Smooth muscle cell (in vitro differentiated cells): ENCODE results near the gene FHIT. TPM values are rescaled to one million over a fixed set of nuclear protein-coding genes. Genes with fewer than 3 reads are reported as not detected.

ENCODE experiments used
- DNase-seq: peaks from one replicate; lab custom pipeline; 2025; ENCODE audit not compliant: unreplicated experiment; lab: John Stamatoyannopoulos, UW
- H2AFZ ChIP-seq: fragments of 200-600 bp; sonication (generic); 2 replicates; pipeline ENCODE4 v1.6.0; 2016; ENCODE audit warnings: antibody characterized with exemption, low read depth, mild to moderate bottlenecking
- H3F3A ChIP-seq: fragments of 200-600 bp; sonication (generic); 2 replicates; pipeline ENCODE4 v1.6.0; 2017; ENCODE audit warnings: antibody characterized with exemption, low read depth
- H3K27ac ChIP-seq: fragments of 200-600 bp; sonication (generic); 2 replicates; pipeline ENCODE4 v1.5.1; 2016; ENCODE audit warnings: low read depth, mild to moderate bottlenecking
- H3K27me3 ChIP-seq: fragments of 200-600 bp; sonication (generic); 2 replicates; pipeline ENCODE4 v1.6.1; 2016; ENCODE audit warnings: low read depth, mild to moderate bottlenecking
- H3K36me3 ChIP-seq: fragments of 200-600 bp; sonication (generic); 2 replicates; pipeline ENCODE4 v1.5.1; 2016; ENCODE audit warnings: low read depth
- H3K4me1 ChIP-seq: fragments of 200-600 bp; sonication (generic); 2 replicates; pipeline ENCODE4 v1.5.1; 2016; ENCODE audit warnings: low read depth
- H3K4me2 ChIP-seq: fragments of 200-600 bp; sonication (generic); 2 replicates; pipeline ENCODE4 v1.6.0; 2016; ENCODE audit warnings: mild to moderate bottlenecking
- H3K4me3 ChIP-seq: fragments of 200-600 bp; sonication (generic); 2 replicates; pipeline ENCODE4 v1.5.1; 2016; ENCODE audit warnings: mild to moderate bottlenecking
- H3K79me2 ChIP-seq: fragments of 200-600 bp; sonication (generic); 2 replicates; pipeline ENCODE4 v1.6.0; 2016; ENCODE audit warnings: low read depth, mild to moderate bottlenecking
- H3K9ac ChIP-seq: fragments of 200-600 bp; sonication (generic); 2 replicates; pipeline ENCODE4 v1.6.0; 2016; ENCODE audit warnings: low read depth
- H3K9me3 ChIP-seq: fragments of 200-600 bp; sonication (generic); replicated peaks from 2 replicates; pipeline ENCODE4 v1.5.1; 2016; ENCODE audit warnings: low read depth
- H4K20me1 ChIP-seq: fragments of 200-600 bp; sonication (generic); 2 replicates; pipeline ENCODE4 v1.6.0; 2016; ENCODE audit warnings: low read depth
- WGBS: methylation state at CpG from one replicate; pipeline ENCODE4 v1.1.7; 2016; ENCODE audit warnings: low lambda C conversion rate; 5-methylcytosine and 5-hydroxymethylcytosine counted together
- polyA plus RNA-seq: library from polyadenylated mRNA; unstranded; fragments of >200 nt; fragmentation: Nextera tagmentation; extraction: Ambion mirVana; gene quantifications from 2 replicates; pipeline ENCODE4 v1.2.1, GENCODE V29; 2016
- total RNA-seq: library from RNA; depleted of rRNA; stranded (reverse); fragments of >200 nt; gene quantifications from 2 replicates; pipeline ENCODE4 v1.2.3, GENCODE V29; 2014
- TF ChIP-seq, protein P1 (sequence below): fragments of 200-600 bp; sonication (generic); IDR thresholded peaks from 2 replicates; pipeline ENCODE4 v1.5.1; 2017; ENCODE audit warnings: borderline replicate concordance, mild to moderate bottlenecking, antibody characterized with exemption; ENCODE audit not compliant: insufficient read depth, poor library complexity, severe bottlenecking

Gene FHIT
- total and polyA plus RNA-seq, 2 experiments from 2014 or later: 5.9 to 6.7 TPM

DNA sequence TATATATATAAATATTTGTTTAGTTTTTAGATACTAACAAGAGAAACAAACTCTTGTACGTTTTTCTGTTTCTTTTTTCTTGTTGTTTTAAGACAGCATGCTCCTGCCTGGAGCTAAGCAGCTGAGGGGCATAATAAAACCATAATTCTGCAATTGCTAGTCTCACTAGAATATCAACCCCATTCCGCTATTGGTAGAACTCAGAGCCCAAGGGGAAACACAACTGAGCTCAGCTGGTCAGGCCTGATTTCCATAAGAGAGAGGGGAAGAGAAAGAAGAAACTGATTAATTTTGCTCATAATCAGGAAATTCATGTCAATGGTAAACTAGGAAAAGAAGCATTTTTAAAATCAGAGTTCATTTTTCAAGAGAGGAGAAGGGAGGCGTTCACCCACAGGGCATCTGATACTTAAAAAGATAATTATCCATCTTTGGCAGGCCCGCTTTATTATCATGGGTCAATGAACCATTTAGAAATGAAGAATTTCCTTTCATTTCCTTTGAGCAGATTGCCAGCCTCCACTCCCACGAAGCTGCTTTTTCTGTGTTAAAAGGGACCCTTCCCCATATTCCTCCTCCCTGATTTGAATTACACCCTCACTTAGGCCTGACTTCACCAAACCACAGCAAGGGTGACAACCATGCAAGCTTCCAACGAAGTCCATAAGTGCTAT, 1236.1 kb downstream of the FHIT start:
- DNase-seq: no peak
- 95% methylated on average over 6 of the region's 6 CpGs for WGBS
- Histone ChIP-seq H2AFZ (no peak overlapping the region), H3K4me1 (peaks cover 7% of the 10 kb centered on the region), H3K9me3 (no peaks in the 10 kb centered on the region), H3K9ac (no peak overlapping the region), H3K79me2 (no peaks in the 10 kb centered on the region), H3F3A (no peaks in the 10 kb centered on the region), H3K27me3 (no peaks in the 10 kb centered on the region), H3K4me3 (no peak overlapping the region), H3K36me3 (no peaks in the 10 kb centered on the region), H4K20me1 (no peaks in the 10 kb centered on the region), H3K4me2 (no peak overlapping the region), H3K27ac (no peak overlapping the region)
- TF ChIP-seq, protein P1, sequence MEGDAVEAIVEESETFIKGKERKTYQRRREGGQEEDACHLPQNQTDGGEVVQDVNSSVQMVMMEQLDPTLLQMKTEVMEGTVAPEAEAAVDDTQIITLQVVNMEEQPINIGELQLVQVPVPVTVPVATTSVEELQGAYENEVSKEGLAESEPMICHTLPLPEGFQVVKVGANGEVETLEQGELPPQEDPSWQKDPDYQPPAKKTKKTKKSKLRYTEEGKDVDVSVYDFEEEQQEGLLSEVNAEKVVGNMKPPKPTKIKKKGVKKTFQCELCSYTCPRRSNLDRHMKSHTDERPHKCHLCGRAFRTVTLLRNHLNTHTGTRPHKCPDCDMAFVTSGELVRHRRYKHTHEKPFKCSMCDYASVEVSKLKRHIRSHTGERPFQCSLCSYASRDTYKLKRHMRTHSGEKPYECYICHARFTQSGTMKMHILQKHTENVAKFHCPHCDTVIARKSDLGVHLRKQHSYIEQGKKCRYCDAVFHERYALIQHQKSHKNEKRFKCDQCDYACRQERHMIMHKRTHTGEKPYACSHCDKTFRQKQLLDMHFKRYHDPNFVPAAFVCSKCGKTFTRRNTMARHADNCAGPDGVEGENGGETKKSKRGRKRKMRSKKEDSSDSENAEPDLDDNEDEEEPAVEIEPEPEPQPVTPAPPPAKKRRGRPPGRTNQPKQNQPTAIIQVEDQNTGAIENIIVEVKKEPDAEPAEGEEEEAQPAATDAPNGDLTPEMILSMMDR: no peak

DNA sequence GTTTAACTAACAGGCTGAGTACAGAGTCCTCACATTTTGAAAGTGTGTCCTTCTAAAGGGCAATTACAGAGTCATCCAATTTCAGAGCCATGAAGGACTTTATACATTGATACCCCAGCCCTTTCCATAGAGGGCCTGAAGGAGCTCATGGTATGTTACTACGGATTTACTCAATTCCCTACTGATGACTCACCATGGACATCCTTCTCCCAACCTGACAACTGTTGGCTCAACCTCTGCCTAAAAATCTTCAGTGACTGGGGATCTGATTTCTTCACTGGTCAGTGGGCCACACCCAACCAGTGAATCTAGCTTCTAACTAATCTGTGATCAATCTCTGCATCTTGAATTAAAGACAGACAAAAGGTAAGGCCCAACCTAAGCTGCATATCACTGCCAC, 1238.0 kb downstream of the FHIT start:
- Histone ChIP-seq H3K4me3 (no peak overlapping the region), H3K9ac (no peak overlapping the region), H3K79me2 (no peaks in the 10 kb centered on the region), H3K4me1 (peaks cover 11% of the 10 kb centered on the region), H3F3A (no peaks in the 10 kb centered on the region), H3K27ac (no peak overlapping the region), H3K9me3 (no peaks in the 10 kb centered on the region), H3K4me2 (no peak overlapping the region), H3K36me3 (no peaks in the 10 kb centered on the region), H3K27me3 (no peaks in the 10 kb centered on the region), H2AFZ (no peak overlapping the region), H4K20me1 (no peaks in the 10 kb centered on the region)
- WGBS: 20% methylated on average over 1 of the region's 1 CpG
- TF ChIP-seq, protein P1: no peak
- no peak for DNase-seq

DNA sequence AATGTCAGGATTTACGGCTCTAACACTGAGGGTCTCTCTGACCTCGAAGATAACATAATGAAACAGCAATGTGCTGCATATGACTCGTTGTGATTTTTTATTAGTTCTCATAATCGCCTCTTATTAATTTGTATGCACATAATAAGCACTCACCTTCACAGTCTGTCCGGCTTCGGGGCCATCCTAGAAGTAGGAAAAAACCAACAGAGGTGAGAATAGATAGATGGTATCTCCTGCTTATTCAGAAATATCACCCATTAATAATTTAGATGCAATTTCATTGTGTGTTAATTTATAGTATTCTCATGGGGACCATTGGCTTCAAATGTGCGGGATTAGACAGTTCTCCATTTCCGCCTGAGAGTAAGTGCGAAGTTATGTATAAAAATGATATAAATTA, 1240.0 kb downstream of the FHIT start:
- H3K36me3 ChIP-seq: no peaks in the 10 kb centered on the region
- WGBS: 96% methylated on average over 9 of the region's 9 CpGs

More for the DNA sequence above, 1240.0 kb downstream of the FHIT start:
- H3K4me1 ChIP-seq: peaks cover 14% of the 10 kb centered on the region
- no peaks in the 10 kb centered on the region for H3F3A ChIP-seq
- no peaks in the 10 kb centered on the region for H3K9me3 ChIP-seq
- no peak overlapping the region for H3K4me2 ChIP-seq
- no peak overlapping the region for H3K27ac ChIP-seq
- TF ChIP-seq, protein P1: no peak
- H2AFZ ChIP-seq: no peak overlapping the region
- H3K4me3 ChIP-seq: no peak overlapping the region
- DNase-seq: no peak
- H3K9ac ChIP-seq: no peak overlapping the region
- H3K27me3 ChIP-seq: no peaks in the 10 kb centered on the region
- no peaks in the 10 kb centered on the region for H3K79me2 ChIP-seq
- H4K20me1 ChIP-seq: no peaks in the 10 kb centered on the region
